Mesodermal cell (in vitro differentiated cells): Measurements from ENCODE around the gene AFF3.
"Not testable (repeated sequence)": the region's sequence is repeated elsewhere in the genome, so short reads cannot be mapped to it uniquely, and the experiment has no call there.

Experiments
- H3K27ac ChIP-seq: 2 replicates; pipeline ENCODE4 v1.7.0; 2013; ENCODE audit warnings: mild to moderate bottlenecking, low read depth, low read length, moderate library complexity; ENCODE audit not compliant: severe bottlenecking
- H3K36me3 ChIP-seq: 2 replicates; pipeline ENCODE4 v1.7.1; 2013; ENCODE audit warnings: mild to moderate bottlenecking, low read length, moderate library complexity; ENCODE audit not compliant: control insufficient read depth, insufficient read depth
- H3K4me1 ChIP-seq: one replicate; pipeline ENCODE4 v1.7.1; 2013; ENCODE audit warnings: mild to moderate bottlenecking, low read length; ENCODE audit not compliant: insufficient read depth, control insufficient read depth, poor library complexity, severe bottlenecking
- H3K4me3 ChIP-seq: 2 replicates; pipeline ENCODE4 v1.7.0; 2013; ENCODE audit warnings: low read length, control low read depth, mild to moderate bottlenecking; ENCODE audit not compliant: insufficient read depth, poor library complexity, severe bottlenecking; ENCODE audit errors: extremely low read depth
- H3K9me3 ChIP-seq: 2 replicates; pipeline ENCODE4 v1.7.1; 2013; ENCODE audit warnings: mild to moderate bottlenecking, low read length, moderate library complexity; ENCODE audit not compliant: control insufficient read depth
- WGBS, 2 experiments: methylation state at CpG; one replicate each; pipeline ENCODE4 v1.1.5; 2013; ENCODE audit warnings: missing lambda C conversion rate in 2 of 2; ENCODE audit not compliant: insufficient coverage in 2 of 2; 5-methylcytosine and 5-hydroxymethylcytosine counted together

Gene AFF3

DNA sequence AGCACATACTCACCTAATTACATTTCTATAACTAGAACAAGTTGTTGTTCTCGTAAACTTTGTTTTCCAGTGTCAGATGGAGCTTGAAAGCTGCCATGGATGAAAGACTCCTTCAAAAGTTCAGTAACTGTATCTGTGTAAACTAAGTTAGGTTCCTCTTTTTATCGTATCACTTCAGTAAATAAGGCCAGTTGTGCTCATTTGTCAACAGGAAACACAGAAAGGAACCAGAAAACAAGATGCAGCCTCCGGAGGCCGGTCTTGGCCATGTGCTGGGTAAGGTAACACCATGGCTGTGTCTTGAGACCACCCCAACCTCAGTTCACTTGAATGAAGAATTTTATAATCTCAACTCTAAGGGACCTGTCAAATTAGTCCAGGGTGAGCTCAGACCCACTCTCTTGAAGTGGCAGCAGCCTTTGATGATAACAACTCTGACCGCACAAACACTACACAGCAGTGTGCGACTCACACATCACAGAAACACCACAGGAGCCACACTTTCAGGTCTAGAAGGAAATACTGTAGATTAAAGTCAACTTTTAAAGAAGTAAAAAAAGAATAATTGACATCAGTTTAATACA lies 213.8 kb downstream of the AFF3 start:
- H3K36me3 ChIP-seq: no peaks in the 10 kb centered on the region
- H3K4me3 ChIP-seq: no peak overlapping the region
- no peaks in the 10 kb centered on the region for H3K4me1 ChIP-seq
- no peak overlapping the region for H3K27ac ChIP-seq
- no peaks in the 10 kb centered on the region for H3K9me3 ChIP-seq
- WGBS, 2 experiments: 70 to 87% methylated on average over 3 to 4 of the region's 6 CpGs

DNA sequence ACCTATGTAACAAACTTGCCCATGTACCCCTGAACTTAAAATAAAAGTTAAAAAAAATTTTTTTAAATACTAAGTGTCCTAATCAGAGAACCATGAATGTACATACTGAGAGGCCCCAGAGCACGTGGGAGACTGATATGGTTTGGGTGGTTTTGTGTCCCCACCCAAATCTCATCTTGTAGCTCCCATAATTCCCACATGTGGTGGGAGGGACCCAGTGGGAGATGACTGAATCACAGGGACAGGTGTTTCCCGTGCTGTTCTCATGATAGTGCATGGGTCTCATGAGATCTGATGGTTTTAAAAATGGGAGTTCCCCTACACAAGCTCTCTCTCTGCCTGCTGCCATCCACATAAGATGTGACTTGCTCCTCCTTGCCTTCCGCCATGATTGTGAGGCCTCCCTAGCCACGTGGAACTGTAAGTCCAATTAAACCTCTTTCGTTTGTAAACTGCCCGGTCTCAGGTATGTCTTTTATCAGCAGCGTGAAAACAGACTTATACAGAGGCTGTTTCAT lies 214.6 kb downstream of the AFF3 start:
- 93 to 98% methylated on average over 5 of the region's 7 CpGs for WGBS, 2 experiments
- not testable (repeated sequence) for H3K9me3 ChIP-seq, H3K27ac ChIP-seq

DNA sequence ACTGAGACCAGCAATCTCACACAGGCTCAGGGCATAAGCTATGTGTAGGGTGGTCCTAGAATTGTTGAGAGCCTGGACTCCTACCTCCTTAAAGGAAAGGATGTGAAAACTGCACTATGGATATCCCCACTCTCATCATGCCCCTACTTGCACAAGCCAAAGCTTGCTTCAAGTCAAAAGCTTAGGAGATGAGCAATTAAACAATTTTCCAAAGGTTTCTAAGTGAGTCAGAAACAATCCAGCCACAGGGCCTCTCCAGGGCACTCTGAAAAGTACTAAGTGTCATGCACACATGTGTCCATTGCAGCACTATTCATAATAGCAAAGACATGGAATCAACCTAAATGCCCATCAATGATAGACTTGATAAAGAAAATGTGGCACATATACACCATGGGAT lies 215.4 kb downstream of the AFF3 start:
- Histone ChIP-seq H3K9me3 (no peaks in the 10 kb centered on the region), H3K4me1 (no peaks in the 10 kb centered on the region), H3K4me3 (no peak overlapping the region), H3K36me3 (no peaks in the 10 kb centered on the region), H3K27ac (no peak overlapping the region)

More for the DNA sequence above, 214.6 kb downstream of the AFF3 start:
- H3K4me3 ChIP-seq, H3K36me3 ChIP-seq, H3K4me1 ChIP-seq: not testable (repeated sequence)

DNA sequence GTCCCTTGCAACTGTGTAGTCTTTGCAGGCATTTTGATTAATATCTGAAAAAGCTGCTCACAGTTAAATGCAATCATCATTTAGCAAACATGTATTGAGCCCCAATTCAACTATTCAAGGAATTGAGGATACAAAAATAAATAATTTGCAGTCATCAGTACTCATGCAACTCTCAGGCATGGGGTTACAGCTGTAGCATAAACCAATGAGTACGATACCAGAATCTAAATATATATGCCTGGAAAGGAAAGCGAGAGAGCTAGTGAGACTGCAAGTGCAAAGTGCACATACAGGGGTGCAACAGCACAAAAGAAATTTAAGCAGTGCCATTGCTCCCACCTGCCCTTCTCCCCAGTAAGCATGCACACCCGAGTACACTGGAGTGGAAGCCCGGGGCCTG lies 216.4 kb downstream of the AFF3 start:
- H3K4me3 ChIP-seq: no peak overlapping the region
- H3K36me3 ChIP-seq: no peaks in the 10 kb centered on the region
- 91 to 92% methylated on average over 3 to 4 of the region's 4 CpGs for WGBS, 2 experiments
- no peak overlapping the region for H3K27ac ChIP-seq
- H3K9me3 ChIP-seq: no peaks in the 10 kb centered on the region
- H3K4me1 ChIP-seq: no peaks in the 10 kb centered on the region

DNA sequence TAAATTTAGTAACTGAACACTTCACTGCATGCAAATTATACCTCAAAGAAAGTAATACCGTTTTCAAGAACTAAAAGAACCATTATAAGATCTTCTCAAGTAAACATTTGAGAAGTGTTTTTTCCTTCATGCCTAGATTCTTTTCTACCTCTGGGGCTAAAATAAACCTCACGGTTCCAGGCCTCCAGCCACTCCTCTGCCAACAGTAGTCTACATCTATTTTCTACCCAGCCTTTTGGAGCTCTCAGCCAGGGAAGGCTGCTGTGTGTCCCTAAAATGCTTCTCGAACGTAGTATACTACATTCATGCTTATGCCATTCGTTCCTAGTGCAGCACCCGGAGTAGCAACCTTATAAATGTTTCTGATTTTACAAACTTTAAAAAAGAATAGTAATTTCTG lies 219.7 kb downstream of the AFF3 start:
- Histone ChIP-seq H3K4me3 (no peak overlapping the region), H3K27ac (no peak overlapping the region), H3K36me3 (no peaks in the 10 kb centered on the region), H3K9me3 (no peaks in the 10 kb centered on the region), H3K4me1 (no peaks in the 10 kb centered on the region)
- WGBS, 2 experiments: 84 to 100% methylated on average over 2 to 6 of the region's 6 CpGs

DNA sequence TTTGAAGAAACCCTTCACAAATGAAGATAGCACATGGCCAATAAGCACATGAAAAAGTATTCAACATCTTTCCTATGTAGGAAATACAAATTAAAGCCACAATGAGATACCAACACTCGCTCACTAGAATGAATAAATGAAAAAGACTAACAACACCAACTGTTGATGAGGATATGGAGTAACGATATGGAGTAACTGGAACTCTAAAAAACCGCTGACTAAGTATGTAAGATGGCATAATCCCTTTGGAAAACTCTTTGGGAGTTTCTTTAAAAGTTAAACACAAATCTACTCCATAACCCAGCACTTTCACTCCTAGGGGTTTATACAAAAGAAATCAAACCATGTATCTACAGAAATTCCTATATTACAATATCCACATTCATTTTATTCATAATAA lies 220.5 kb downstream of the AFF3 start:
- Histone ChIP-seq H3K9me3 (no peaks in the 10 kb centered on the region), H3K36me3 (no peaks in the 10 kb centered on the region), H3K4me1 (no peaks in the 10 kb centered on the region), H3K27ac (no peak overlapping the region), H3K4me3 (no peak overlapping the region)
- WGBS, 2 experiments: 80% methylated on average over 1 of the region's 3 CpGs; no CpG with 5 or more reads in 1 of the 2 experiments

DNA sequence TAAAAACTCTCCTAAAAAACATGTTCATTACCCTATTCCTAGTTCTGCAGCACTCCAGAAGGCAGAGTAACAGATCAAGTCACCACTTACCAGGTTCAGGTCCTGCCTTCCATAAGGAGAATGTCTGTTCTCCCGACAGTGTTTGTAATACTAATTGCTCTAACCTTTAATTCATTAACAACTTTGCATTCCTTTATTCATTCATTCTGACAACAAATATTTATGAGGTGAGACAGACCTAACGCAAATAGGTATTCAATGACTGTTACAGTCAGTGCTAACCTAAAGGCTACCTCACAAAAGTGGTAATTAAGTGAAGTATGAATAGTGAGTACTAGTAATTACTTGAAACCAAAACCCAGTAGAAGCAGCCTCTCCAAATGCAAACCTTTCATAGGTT lies 224.0 kb downstream of the AFF3 start:
- no peaks in the 10 kb centered on the region for H3K9me3 ChIP-seq
- no peaks in the 10 kb centered on the region for H3K36me3 ChIP-seq
- H3K4me1 ChIP-seq: no peaks in the 10 kb centered on the region
- H3K27ac ChIP-seq: no peak overlapping the region
- no CpG with 5 or more reads among the region's 2 CpGs for WGBS, 2 experiments
- no peak overlapping the region for H3K4me3 ChIP-seq

DNA sequence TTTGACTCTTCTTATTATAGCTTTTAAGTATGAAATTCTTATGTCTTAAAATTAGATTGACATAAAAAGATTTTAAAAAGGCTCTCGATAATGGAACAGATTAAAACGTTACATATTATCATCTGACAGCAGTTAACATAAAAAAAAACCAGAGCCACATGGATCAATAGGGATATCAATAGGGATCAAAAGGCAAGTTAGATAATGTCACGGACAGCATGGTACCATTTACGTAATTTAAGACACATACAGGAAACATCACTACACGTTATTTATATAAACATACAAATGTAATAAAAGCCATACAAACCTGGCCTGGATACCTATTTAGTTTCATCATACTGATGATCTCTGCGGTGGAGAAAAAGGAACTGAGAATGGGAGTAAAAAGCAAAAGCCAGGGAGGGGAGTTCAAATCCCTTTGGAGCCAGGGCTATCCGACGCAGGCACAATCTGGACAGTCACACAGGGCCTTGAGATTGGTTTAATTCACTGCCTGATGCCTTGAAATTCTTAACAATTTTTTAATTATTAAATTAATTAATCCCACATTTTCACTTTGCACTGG lies 227.2 kb downstream of the AFF3 start:
- no peak overlapping the region for H3K27ac ChIP-seq
- H3K4me3 ChIP-seq: no peak overlapping the region
- no peaks in the 10 kb centered on the region for H3K4me1 ChIP-seq
- no peaks in the 10 kb centered on the region for H3K9me3 ChIP-seq
- WGBS, 2 experiments: 86 to 93% methylated on average over 3 of the region's 8 CpGs
- no peaks in the 10 kb centered on the region for H3K36me3 ChIP-seq

DNA sequence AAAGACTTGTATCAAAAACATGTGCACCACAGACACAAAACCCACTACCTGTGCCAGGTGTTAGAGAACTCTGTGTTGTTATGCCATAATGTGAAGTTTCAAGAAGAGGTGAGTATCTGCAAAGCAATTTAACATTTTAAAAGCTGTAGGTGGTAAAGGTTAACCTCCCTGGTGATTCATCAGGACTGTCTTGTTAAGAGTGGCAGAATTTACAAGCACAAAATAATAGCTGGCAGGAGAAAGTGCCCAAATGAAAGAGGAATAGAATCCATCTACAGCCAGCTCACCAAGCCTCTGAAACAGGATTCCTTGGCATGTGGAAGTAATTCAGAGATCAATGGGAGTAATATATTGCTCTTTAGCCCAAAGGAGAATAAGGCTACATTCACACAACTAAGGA lies 230.7 kb downstream of the AFF3 start:
- H3K36me3 ChIP-seq: no peaks in the 10 kb centered on the region
- no peak overlapping the region for H3K4me3 ChIP-seq
- no peak overlapping the region for H3K27ac ChIP-seq
- H3K9me3 ChIP-seq: no peaks in the 10 kb centered on the region
- no peaks in the 10 kb centered on the region for H3K4me1 ChIP-seq

DNA sequence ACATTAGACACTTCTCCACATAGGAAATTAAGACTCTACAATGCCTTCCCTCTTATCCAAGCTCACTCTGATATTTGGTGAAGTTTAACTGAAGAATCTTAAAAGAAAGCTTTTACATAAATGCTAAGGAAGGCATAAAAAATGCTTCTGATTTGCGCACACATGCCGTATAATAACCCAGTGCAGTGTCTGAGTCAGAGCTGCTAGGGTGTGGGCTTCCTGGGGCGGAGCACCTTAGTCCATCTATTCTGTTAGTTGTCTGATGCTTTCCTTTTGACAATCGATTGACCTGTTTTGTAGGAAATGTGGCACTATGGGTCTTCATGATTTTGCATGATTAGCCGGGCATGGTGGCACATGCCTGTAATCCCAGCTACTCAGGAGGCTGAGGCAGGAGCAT lies 231.5 kb downstream of the AFF3 start:
- no peaks in the 10 kb centered on the region for H3K36me3 ChIP-seq
- no peaks in the 10 kb centered on the region for H3K4me1 ChIP-seq
- H3K9me3 ChIP-seq: no peaks in the 10 kb centered on the region
- H3K4me3 ChIP-seq: no peak overlapping the region
- no peak overlapping the region for H3K27ac ChIP-seq
- WGBS, 2 experiments: 96 to 100% methylated on average over 3 to 5 of the region's 5 CpGs

DNA sequence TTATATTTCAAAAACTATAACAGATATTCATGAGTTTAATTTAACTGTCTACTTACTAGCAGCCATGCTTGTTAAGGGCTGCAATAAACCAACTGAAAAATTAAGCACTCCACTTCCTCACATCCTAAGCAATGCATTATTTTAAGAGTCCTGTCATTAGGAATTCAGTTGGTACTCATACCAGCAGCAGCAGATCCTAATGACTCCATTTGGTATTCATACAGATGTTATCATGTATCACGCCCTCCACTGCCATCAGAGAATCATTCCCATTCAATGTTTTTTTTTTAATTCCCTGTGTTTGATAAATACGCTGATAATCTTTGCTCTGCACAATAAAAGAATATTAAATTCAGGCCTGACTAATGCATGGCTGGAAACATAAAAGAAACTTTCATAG lies 236.8 kb downstream of the AFF3 start:
- Histone ChIP-seq H3K36me3 (no peaks in the 10 kb centered on the region), H3K27ac (no peak overlapping the region), H3K9me3 (no peaks in the 10 kb centered on the region), H3K4me3 (no peak overlapping the region), H3K4me1 (no peaks in the 10 kb centered on the region)
- 84 to 100% methylated on average over 1 to 2 of the region's 2 CpGs for WGBS, 2 experiments
